ENCODE results near the gene TET3. TPM values are rescaled to one million over a fixed set of nuclear protein-coding genes. Genes with fewer than 3 reads are reported as not detected.
A peak's percentile ranks its signal among the peaks of the same experiment; 100 is the strongest.
"Not testable (repeated sequence)": the region's sequence is repeated elsewhere in the genome, so short reads cannot be mapped to it uniquely, and the experiment has no call there.

The TET3 gene
- 2.1 and 2.4 TPM in 2 replicates for total RNA-seq (2014; rRNA removed; shearing (Covaris generic))

- peaks cover 37% of the 10 kb centered on the region for H3K4me1 ChIP-seq (replicated peaks)
- no peaks in the 10 kb centered on the region for H3K27me3 ChIP-seq (replicated peaks)
- peak within 1 kb of the TSS; percentile 52; the same call in 1 of the 2 replicates for H3K27ac ChIP-seq
- peaks cover 15% of the 10 kb centered on the region for H3K36me3 ChIP-seq
- DNase-seq (ENCODE audit: low read depth in 1 of 2, low spot score in 2 of 2), result peak in 1 of 2 experiments; percentile 12
- peak within 1 kb of the TSS; percentile 59 for H3K4me3 ChIP-seq
- H3K9me3 ChIP-seq (replicated peaks), result no peaks in the 10 kb centered on the region; the same call in 1 of the 2 replicates
Measured at GRCh38 chr2:73984203-73984921, at the start of gene TET3. TET3 (plus strand) TSS chr2:73984910; CDS start chr2:73986404, 1,494 bp downstream.

DNA sequence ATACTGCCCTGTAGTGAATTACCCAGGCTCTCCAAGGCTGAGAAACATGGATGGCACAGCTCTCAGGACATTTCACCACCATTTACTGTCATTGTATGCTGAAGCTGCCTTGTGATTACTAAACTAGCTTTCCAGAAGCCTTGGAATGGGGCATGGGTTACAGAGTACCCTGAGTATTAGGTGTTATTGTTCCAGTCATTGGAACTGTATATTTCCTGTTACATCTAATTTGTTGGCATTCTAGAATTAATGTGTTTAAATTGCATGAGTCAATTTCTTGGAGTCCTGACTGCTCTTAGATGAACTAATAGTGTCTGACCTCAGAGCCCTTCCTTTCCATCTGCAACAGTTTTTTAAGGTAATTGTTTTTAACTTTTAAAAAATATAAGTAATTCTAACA, 49.1 kb upstream of the TET3 start:
- DNase-seq (ENCODE audit: low read depth in 1 of 2, low spot score in 2 of 2), result no peak
- Histone ChIP-seq H3K9me3 (replicated peaks) (no peaks in the 10 kb centered on the region), H3K27me3 (replicated peaks) (no peaks in the 10 kb centered on the region), H3K4me1 (replicated peaks) (peaks cover 33% of the 10 kb centered on the region), H3K36me3 (peaks cover 74% of the 10 kb centered on the region), H3K4me3 (no peak overlapping the region), H3K27ac (no peak overlapping the region)

GRCh38 chr2:73937103-73937885, 47.4 kb upstream of the TET3 start:
- Histone ChIP-seq H3K9me3 (replicated peaks) (no peaks in the 10 kb centered on the region), H3K36me3 (peaks cover 70% of the 10 kb centered on the region), H3K27ac (no peak overlapping the region), H3K4me3 (no peak overlapping the region), H3K4me1 (replicated peaks) (peaks cover 29% of the 10 kb centered on the region), H3K27me3 (replicated peaks) (no peaks in the 10 kb centered on the region)
- no peak for DNase-seq (ENCODE audit: low read depth in 1 of 2, low spot score in 2 of 2)

GRCh38 chr2:73937899-73938298, 46.8 kb upstream of the TET3 start:
- Histone ChIP-seq H3K4me3 (no peak overlapping the region), H3K9me3 (replicated peaks) (no peaks in the 10 kb centered on the region), H3K27ac (no peak overlapping the region), H3K27me3 (replicated peaks) (no peaks in the 10 kb centered on the region), H3K4me1 (replicated peaks) (peaks cover 29% of the 10 kb centered on the region), H3K36me3 (peaks cover 68% of the 10 kb centered on the region)
- no peak for DNase-seq (ENCODE audit: low read depth in 1 of 2, low spot score in 2 of 2)

- Histone ChIP-seq H3K27ac (peak overlapping the region; percentile 45), H3K4me3 (no peak overlapping the region)
Measured at GRCh38 chr2:73938718-73939352, 45.9 kb upstream of the TET3 start.

GRCh38 chr2:73939419-73939818, 45.3 kb upstream of the TET3 start:
- H3K9me3 ChIP-seq (replicated peaks), result no peaks in the 10 kb centered on the region
- no peak overlapping the region for H3K4me3 ChIP-seq
- no peak for DNase-seq (ENCODE audit: low read depth in 1 of 2, low spot score in 2 of 2)
- no peaks in the 10 kb centered on the region for H3K27me3 ChIP-seq (replicated peaks)
- peak overlapping the region; percentile 45 for H3K27ac ChIP-seq
- H3K4me1 ChIP-seq (replicated peaks), result peaks cover 29% of the 10 kb centered on the region
- peaks cover 71% of the 10 kb centered on the region for H3K36me3 ChIP-seq

More at GRCh38 chr2:73938718-73939352, 45.9 kb upstream of the TET3 start:
- no peaks in the 10 kb centered on the region for H3K27me3 ChIP-seq (replicated peaks)
- DNase-seq (ENCODE audit: low read depth in 1 of 2, low spot score in 2 of 2), result peak in 1 of 2 experiments; percentile 47
- no peaks in the 10 kb centered on the region for H3K9me3 ChIP-seq (replicated peaks)
- H3K36me3 ChIP-seq, result peaks cover 71% of the 10 kb centered on the region
- peaks cover 29% of the 10 kb centered on the region for H3K4me1 ChIP-seq (replicated peaks)

GRCh38 chr2:73940066-73940465, 44.6 kb upstream of the TET3 start:
- not testable (repeated sequence) for H3K4me3 ChIP-seq; DNase-seq (ENCODE audit: low read depth in 1 of 2, low spot score in 2 of 2); H3K27me3 ChIP-seq (replicated peaks); H3K27ac ChIP-seq; H3K9me3 ChIP-seq (replicated peaks)
- peaks cover 76% of the 10 kb centered on the region for H3K36me3 ChIP-seq
- peaks cover 29% of the 10 kb centered on the region for H3K4me1 ChIP-seq (replicated peaks)

DNA sequence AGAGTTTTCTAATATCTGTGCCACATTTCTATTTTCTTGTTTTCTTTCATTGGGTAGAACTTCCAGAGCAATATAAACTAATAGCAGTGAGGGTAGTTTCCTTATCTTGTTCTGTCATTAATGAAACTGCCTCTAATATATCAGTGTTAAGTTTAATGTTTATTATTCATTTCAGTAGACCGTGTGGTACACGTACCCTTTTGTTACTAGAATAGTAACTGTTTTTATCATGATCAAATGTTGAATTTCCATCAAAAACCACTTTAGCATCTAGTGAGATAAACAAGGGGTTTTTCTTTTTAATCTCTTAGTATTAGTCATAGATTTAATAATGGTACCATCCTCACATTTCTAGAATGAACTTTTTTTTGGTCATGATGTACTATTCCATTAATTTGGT, 42.0 kb upstream of the TET3 start:
- H3K36me3 ChIP-seq, result peaks cover 76% of the 10 kb centered on the region
- H3K27me3 ChIP-seq (replicated peaks), result no peaks in the 10 kb centered on the region
- H3K4me1 ChIP-seq (replicated peaks), result peaks cover 19% of the 10 kb centered on the region
- H3K9me3 ChIP-seq (replicated peaks), result no peaks in the 10 kb centered on the region
- no peak for DNase-seq (ENCODE audit: low read depth in 1 of 2, low spot score in 2 of 2)
- H3K4me3 ChIP-seq, result no peak overlapping the region
- no peak overlapping the region for H3K27ac ChIP-seq

DNA sequence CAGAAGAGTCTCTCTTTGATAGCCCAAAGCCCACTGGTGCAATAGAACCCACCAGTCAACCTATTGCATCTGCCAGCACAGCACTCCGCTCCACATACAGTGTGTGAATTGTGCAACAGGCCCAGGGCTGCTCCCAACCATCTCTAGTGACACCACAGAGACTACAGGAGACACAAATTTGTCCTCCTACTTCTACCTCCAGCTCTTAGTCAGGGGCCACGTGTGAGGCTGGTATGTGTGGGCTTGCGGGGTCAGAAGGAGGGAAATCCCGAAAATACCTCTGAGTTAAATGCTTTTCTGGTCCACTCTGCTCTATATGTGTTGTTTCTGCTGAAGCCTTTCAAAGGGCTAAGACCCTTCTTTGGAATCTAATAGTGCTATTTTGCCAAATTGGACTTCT, 40.0 kb upstream of the TET3 start:
- Histone ChIP-seq H3K4me3 (no peak overlapping the region), H3K27ac (no peak overlapping the region), H3K27me3 (replicated peaks) (no peaks in the 10 kb centered on the region), H3K4me1 (replicated peaks) (no peaks in the 10 kb centered on the region), H3K36me3 (peaks cover 78% of the 10 kb centered on the region), H3K9me3 (replicated peaks) (no peaks in the 10 kb centered on the region)
- DNase-seq (ENCODE audit: low read depth in 1 of 2, low spot score in 2 of 2), result no peak

- DNase-seq (ENCODE audit: low read depth in 1 of 2, low spot score in 2 of 2), result no peak
- H3K27ac ChIP-seq, result no peak overlapping the region
- H3K4me3 ChIP-seq, result no peak overlapping the region
- H3K36me3 ChIP-seq, result peaks cover 78% of the 10 kb centered on the region
- no peaks in the 10 kb centered on the region for H3K9me3 ChIP-seq (replicated peaks)
- H3K27me3 ChIP-seq (replicated peaks), result no peaks in the 10 kb centered on the region
- no peaks in the 10 kb centered on the region for H3K4me1 ChIP-seq (replicated peaks)
Measured at GRCh38 chr2:73946215-73946614, 38.5 kb upstream of the TET3 start.

DNA sequence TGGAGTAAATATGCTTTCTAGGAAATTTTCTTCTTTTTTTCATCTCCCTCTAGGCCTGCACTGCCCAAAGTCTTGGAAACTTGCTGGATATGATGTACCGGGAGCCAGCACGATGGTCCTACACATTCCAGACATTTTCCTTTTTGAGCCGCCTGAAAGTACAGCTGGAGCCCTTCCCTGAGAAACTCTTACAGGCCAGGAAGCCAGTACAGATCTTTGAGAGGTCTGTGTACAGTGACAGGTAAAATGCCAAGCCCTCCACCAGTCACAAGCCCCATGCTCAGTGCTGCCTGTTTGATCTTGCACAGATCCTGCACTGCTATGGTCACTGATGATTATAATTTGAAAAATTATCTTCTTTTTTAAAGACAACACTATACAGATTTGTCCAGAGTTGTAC, 38.0 kb upstream of the TET3 start:
- no peaks in the 10 kb centered on the region for H3K4me1 ChIP-seq (replicated peaks)
- peaks cover 82% of the 10 kb centered on the region for H3K36me3 ChIP-seq
- H3K4me3 ChIP-seq, result no peak overlapping the region
- no peaks in the 10 kb centered on the region for H3K9me3 ChIP-seq (replicated peaks)
- no peaks in the 10 kb centered on the region for H3K27me3 ChIP-seq (replicated peaks)
- H3K27ac ChIP-seq, result no peak overlapping the region
- no peak for DNase-seq (ENCODE audit: low read depth in 1 of 2, low spot score in 2 of 2)

GRCh38 chr2:73947412-73948018, 37.2 kb upstream of the TET3 start:
- no peak overlapping the region for H3K4me3 ChIP-seq
- H3K27ac ChIP-seq, result no peak overlapping the region
- no peaks in the 10 kb centered on the region for H3K4me1 ChIP-seq (replicated peaks)
- H3K36me3 ChIP-seq, result peaks cover 91% of the 10 kb centered on the region
- H3K27me3 ChIP-seq (replicated peaks), result no peaks in the 10 kb centered on the region
- H3K9me3 ChIP-seq (replicated peaks), result no peaks in the 10 kb centered on the region
- DNase-seq (ENCODE audit: low read depth in 1 of 2, low spot score in 2 of 2), result no peak

DNA sequence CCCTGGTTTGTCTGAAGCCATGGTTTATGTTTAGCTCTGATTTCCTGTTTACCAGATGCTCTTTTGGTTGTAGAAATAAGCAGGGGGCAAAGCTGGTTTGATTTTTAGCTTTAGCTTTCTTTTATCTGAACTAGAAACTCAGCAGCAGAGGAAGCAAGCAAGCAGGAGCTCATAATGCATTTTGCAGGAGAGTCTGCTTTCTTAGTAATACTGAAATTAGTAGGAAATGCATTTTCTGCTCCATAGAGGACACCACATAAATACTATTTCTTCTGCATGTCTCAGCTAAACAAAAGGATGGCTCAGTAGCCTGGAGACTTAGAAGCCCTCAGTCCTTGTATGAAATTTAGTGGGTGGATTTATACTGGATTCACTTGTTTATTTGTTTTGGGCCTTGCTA, 34.9 kb upstream of the TET3 start:
- Histone ChIP-seq H3K27ac (no peak overlapping the region), H3K4me3 (no peak overlapping the region), H3K9me3 (replicated peaks) (no peaks in the 10 kb centered on the region), H3K36me3 (peaks cover 91% of the 10 kb centered on the region), H3K27me3 (replicated peaks) (no peaks in the 10 kb centered on the region), H3K4me1 (replicated peaks) (no peaks in the 10 kb centered on the region)
- no peak for DNase-seq (ENCODE audit: low read depth in 1 of 2, low spot score in 2 of 2)
